Retinal pigment epithelial cell (primary cell): ENCODE measurements around the gene YEATS2.
"Not testable (repeated sequence)": the region's sequence is repeated elsewhere in the genome, so short reads cannot be mapped to it uniquely, and the experiment has no call there.

Source experiments
- DNase-seq: peaks from one replicate; pipeline ENCODE4 v3.0.0-alpha.2; 2010; ENCODE audit warnings: low read depth
- H3K4me3 ChIP-seq: 2 replicates; pipeline ENCODE4 v1.5.1; 2011; ENCODE audit warnings: mild to moderate bottlenecking, low read length, control low read depth, moderate library complexity
- CTCF ChIP-seq: conservative IDR thresholded peaks from 2 replicates; pipeline ENCODE4 v1.5.1; 2011; ENCODE audit warnings: low read depth, low read length, control low read depth, inconsistent platforms

Gene YEATS2

GRCh38 chr3:183774631-183775030 lies 77.0 kb downstream of the YEATS2 start:
- H3K4me3 ChIP-seq: no peak overlapping the region
- no peak for DNase-seq
- no peak for TF ChIP-seq CTCF

- no peak for DNase-seq
- H3K4me3 ChIP-seq: no peak overlapping the region
- no peak for TF ChIP-seq CTCF
Observed at GRCh38 chr3:183775781-183776180, 78.2 kb downstream of the YEATS2 start.

- H3K4me3 ChIP-seq, DNase-seq: not testable (repeated sequence)
Observed at GRCh38 chr3:183776451-183776850, 78.9 kb downstream of the YEATS2 start.

GRCh38 chr3:183777016-183777618 lies 79.5 kb downstream of the YEATS2 start:
- DNase-seq: no peak
- no peak overlapping the region for H3K4me3 ChIP-seq
- no peak for TF ChIP-seq CTCF

GRCh38 chr3:183779896-183780465 lies 82.4 kb downstream of the YEATS2 start:
- no peak for TF ChIP-seq CTCF
- no peak for DNase-seq
- H3K4me3 ChIP-seq: no peak overlapping the region

GRCh38 chr3:183781246-183781645 lies 83.6 kb downstream of the YEATS2 start:
- TF ChIP-seq CTCF: no peak
- H3K4me3 ChIP-seq: no peak overlapping the region
- no peak for DNase-seq

- no peak for DNase-seq
- no peak overlapping the region for H3K4me3 ChIP-seq
- no peak for TF ChIP-seq CTCF
Observed at GRCh38 chr3:183782576-183783276, 85.1 kb downstream of the YEATS2 start.

- not testable (repeated sequence) for DNase-seq, H3K4me3 ChIP-seq
Observed at GRCh38 chr3:183784503-183784902, 86.9 kb downstream of the YEATS2 start.
